Mesothelial cell of epicardium (in vitro differentiated cells): ENCODE results near the gene SGCD. TPM values are rescaled to one million over a fixed set of nuclear protein-coding genes. Genes with fewer than 3 reads are reported as not detected.

Source experiments
- DNase-seq, 2 experiments: peaks; one replicate each; pipeline ENCODE4 v3.0.0; 2021; ENCODE audit warnings: low spot score in 2 of 2; ENCODE audit not compliant: unreplicated experiment in 2 of 2
- H3K27ac Mint-ChIP-seq: 2 replicates; pipeline ENCODE4 v1.8.0; 2021; ENCODE audit warnings: mixed read lengths
- H3K27me3 Mint-ChIP-seq: 2 replicates; pipeline ENCODE4 v1.8.0; 2021; ENCODE audit warnings: low read depth, mixed read lengths
- H3K36me3 Mint-ChIP-seq: 2 replicates; pipeline ENCODE4 v1.8.0; 2021; ENCODE audit warnings: mixed read lengths
- H3K4me1 Mint-ChIP-seq: 2 replicates; pipeline ENCODE4 v1.8.0; 2021; ENCODE audit warnings: mixed read lengths
- H3K4me3 Mint-ChIP-seq: 2 replicates; pipeline ENCODE4 v1.8.0; 2021; ENCODE audit warnings: mild to moderate bottlenecking, moderate library complexity, mixed read lengths
- H3K9me3 Mint-ChIP-seq: 2 replicates; pipeline ENCODE4 v1.8.0; 2021; ENCODE audit warnings: mixed read lengths
- total RNA-seq: library from RNA; stranded (reverse); gene quantifications from 3 replicates; pipeline ENCODE4 v1.2.1, GENCODE V29; 2021
- TF ChIP-seq, protein P1 (sequence below): fragments of 200-600 bp; sonication (generic); IDR thresholded peaks from one replicate; pipeline ENCODE4 v1.5.0; 2021; ENCODE audit warnings: antibody characterized with exemption; ENCODE audit not compliant: unreplicated experiment

Gene SGCD
- total RNA-seq, 1 donor from 2014 or later: 4.9 TPM

GRCh38 chr5:156716591-156717380 is 389.8 kb downstream of the SGCD start:
- TF ChIP-seq, protein P1, sequence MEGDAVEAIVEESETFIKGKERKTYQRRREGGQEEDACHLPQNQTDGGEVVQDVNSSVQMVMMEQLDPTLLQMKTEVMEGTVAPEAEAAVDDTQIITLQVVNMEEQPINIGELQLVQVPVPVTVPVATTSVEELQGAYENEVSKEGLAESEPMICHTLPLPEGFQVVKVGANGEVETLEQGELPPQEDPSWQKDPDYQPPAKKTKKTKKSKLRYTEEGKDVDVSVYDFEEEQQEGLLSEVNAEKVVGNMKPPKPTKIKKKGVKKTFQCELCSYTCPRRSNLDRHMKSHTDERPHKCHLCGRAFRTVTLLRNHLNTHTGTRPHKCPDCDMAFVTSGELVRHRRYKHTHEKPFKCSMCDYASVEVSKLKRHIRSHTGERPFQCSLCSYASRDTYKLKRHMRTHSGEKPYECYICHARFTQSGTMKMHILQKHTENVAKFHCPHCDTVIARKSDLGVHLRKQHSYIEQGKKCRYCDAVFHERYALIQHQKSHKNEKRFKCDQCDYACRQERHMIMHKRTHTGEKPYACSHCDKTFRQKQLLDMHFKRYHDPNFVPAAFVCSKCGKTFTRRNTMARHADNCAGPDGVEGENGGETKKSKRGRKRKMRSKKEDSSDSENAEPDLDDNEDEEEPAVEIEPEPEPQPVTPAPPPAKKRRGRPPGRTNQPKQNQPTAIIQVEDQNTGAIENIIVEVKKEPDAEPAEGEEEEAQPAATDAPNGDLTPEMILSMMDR: no peak
- Mint-ChIP-seq H3K4me3 (no peak overlapping the region), H3K36me3 (no peaks in the 10 kb centered on the region), H3K27ac (no peak overlapping the region), H3K9me3 (no peaks in the 10 kb centered on the region), H3K4me1 (no peaks in the 10 kb centered on the region), H3K27me3 (peaks cover 2% of the 10 kb centered on the region)
- no peak for DNase-seq

- no peak for DNase-seq
- H3K9me3 Mint-ChIP-seq: no peaks in the 10 kb centered on the region
- no peak overlapping the region for H3K27ac Mint-ChIP-seq
- H3K36me3 Mint-ChIP-seq: no peaks in the 10 kb centered on the region
- H3K27me3 Mint-ChIP-seq: peaks cover 2% of the 10 kb centered on the region
- TF ChIP-seq, protein P1: no peak
- no peak overlapping the region for H3K4me3 Mint-ChIP-seq
- peaks cover 4% of the 10 kb centered on the region for H3K4me1 Mint-ChIP-seq
Observed at GRCh38 chr5:156718985-156719384, 392.0 kb downstream of the SGCD start.

- Mint-ChIP-seq H3K36me3 (no peaks in the 10 kb centered on the region), H3K9me3 (no peaks in the 10 kb centered on the region), H3K4me3 (no peak overlapping the region), H3K27me3 (peaks cover 2% of the 10 kb centered on the region), H3K4me1 (peaks cover 23% of the 10 kb centered on the region), H3K27ac (no peak overlapping the region)
- no peak for DNase-seq
- TF ChIP-seq, protein P1: no peak
Observed at GRCh38 chr5:156722358-156722757, 395.4 kb downstream of the SGCD start.

DNA sequence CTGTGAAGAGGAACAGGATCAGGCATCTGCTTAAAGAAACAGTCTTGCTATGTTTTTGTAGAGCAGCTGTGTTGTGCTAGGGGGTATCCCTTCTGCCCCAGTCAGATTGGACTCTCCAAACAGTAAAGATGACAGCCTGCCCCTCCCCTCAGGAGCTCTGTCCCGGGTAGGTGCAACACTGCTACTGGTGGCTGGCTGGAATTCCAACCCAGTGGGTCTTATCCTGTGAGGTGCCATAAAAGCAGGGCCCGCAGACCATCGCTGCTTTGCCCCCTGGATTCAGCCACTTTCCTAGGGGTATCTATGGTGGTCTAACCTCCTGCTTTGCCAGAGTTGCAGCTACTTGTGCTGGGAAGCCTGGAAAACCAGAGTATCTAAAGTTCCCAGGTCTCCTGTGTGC is 408.5 kb downstream of the SGCD start:
- Mint-ChIP-seq H3K27ac (no peak overlapping the region), H3K4me3 (no peak overlapping the region), H3K36me3 (no peaks in the 10 kb centered on the region), H3K9me3 (no peaks in the 10 kb centered on the region), H3K27me3 (peaks cover 10% of the 10 kb centered on the region), H3K4me1 (peaks cover 9% of the 10 kb centered on the region)
- TF ChIP-seq, protein P1: no peak
- no peak for DNase-seq

- H3K4me1 Mint-ChIP-seq: no peaks in the 10 kb centered on the region
- DNase-seq: no peak
- TF ChIP-seq, protein P1: no peak
- H3K27me3 Mint-ChIP-seq: peaks cover 10% of the 10 kb centered on the region
- no peak overlapping the region for H3K27ac Mint-ChIP-seq
- H3K9me3 Mint-ChIP-seq: peaks cover 4% of the 10 kb centered on the region
- no peaks in the 10 kb centered on the region for H3K36me3 Mint-ChIP-seq
- H3K4me3 Mint-ChIP-seq: no peak overlapping the region
Observed at GRCh38 chr5:156741516-156741915, 414.6 kb downstream of the SGCD start.

DNA sequence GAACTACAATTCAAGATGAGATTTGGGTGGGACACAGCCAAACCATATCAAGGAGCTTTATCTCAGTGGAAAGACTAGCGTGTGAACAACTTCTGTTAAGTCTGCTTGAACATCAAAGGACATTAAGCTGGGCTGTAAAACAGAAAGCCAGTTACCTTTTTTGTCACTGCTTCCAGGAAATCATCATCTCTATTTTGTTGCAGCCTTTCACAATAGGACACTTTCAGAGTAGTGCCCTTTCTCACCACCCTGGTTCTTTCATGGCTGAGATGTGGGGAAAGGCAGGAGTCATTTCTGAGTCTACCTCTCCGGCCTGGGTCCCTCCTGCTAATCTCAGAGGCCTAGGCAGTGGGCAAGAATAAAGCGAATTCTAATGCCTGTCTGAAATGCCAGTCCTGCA is 426.9 kb downstream of the SGCD start:
- no peaks in the 10 kb centered on the region for H3K4me1 Mint-ChIP-seq
- peaks cover 2% of the 10 kb centered on the region for H3K27me3 Mint-ChIP-seq
- no peak overlapping the region for H3K4me3 Mint-ChIP-seq
- no peaks in the 10 kb centered on the region for H3K9me3 Mint-ChIP-seq
- H3K27ac Mint-ChIP-seq: no peak overlapping the region
- no peaks in the 10 kb centered on the region for H3K36me3 Mint-ChIP-seq
- no peak for DNase-seq
- TF ChIP-seq, protein P1: no peak
